GM06990 (cell line): ENCODE results near the gene RIN3.

Source experiments
- DNase-seq: peaks from one replicate; pipeline ENCODE4 v3.0.0-alpha.2; 2011; ENCODE audit not compliant: insufficient read length; ENCODE audit errors: extremely low read depth
- H3K27me3 ChIP-seq: replicated peaks from 2 replicates; pipeline ENCODE4 v1.6.0; 2011; ENCODE audit warnings: low read length; ENCODE audit not compliant: control insufficient read depth, insufficient read depth
- H3K36me3 ChIP-seq: 2 replicates; pipeline ENCODE4 v1.5.1; 2011; ENCODE audit warnings: low read length; ENCODE audit not compliant: control insufficient read depth, insufficient read depth
- H3K4me3 ChIP-seq: replicated peaks from 2 replicates; pipeline ENCODE4 v1.5.1; 2011; ENCODE audit warnings: low read depth, mild to moderate bottlenecking, control low read depth, low read length
- TF ChIP-seq, protein P1 (sequence below): IDR thresholded peaks from 2 replicates; pipeline ENCODE4 v1.5.1; 2011; ENCODE audit warnings: low read length, control low read depth, mild to moderate bottlenecking, inconsistent platforms; ENCODE audit not compliant: insufficient read depth, poor library complexity, severe bottlenecking

RIN3 gene

DNA sequence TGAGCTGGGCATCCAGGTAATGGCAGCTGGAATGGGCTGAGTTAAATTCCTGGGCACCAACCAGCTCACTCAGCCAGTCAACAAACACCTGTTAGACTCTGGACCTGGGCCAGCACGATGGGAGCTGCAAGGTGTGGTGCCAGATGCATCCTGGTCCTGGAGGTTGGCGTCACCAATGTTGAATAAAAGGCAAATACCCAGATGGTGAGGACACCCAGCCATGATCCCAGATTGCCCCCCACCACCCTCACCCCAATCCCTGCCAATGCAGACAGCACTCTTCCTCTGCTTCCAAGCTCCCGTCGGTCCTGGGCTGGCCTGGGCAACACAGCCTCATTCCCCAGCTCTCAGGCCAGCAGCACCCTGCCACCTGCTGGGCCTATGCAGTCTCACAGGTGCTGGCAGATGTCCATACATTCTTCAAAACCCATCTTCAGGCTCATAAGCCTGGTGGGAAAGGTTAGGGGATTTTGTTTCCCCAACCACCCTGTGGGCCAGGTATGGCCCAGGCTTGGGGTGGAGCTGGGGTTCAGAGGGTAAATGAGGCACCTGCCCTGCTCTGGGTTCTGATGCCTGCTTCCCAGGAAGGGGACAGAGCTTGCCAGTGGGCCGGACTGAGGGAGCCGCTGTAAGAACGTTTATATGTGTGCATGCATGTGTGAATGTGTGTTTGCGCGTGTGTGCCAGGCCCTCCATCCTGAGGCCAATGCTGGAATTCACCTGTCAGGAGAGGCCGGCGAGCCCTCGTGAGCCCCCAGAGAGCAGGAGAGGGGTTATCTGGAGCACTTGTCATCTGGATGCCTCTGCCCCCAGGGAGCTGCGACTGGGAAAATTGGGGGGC lies 176.8 kb downstream of the RIN3 start:
- Histone ChIP-seq H3K36me3 (peaks cover 3% of the 10 kb centered on the region), H3K4me3 (no peak overlapping the region), H3K27me3 (no peaks in the 10 kb centered on the region)
- no peak for DNase-seq
- TF ChIP-seq, protein P1, sequence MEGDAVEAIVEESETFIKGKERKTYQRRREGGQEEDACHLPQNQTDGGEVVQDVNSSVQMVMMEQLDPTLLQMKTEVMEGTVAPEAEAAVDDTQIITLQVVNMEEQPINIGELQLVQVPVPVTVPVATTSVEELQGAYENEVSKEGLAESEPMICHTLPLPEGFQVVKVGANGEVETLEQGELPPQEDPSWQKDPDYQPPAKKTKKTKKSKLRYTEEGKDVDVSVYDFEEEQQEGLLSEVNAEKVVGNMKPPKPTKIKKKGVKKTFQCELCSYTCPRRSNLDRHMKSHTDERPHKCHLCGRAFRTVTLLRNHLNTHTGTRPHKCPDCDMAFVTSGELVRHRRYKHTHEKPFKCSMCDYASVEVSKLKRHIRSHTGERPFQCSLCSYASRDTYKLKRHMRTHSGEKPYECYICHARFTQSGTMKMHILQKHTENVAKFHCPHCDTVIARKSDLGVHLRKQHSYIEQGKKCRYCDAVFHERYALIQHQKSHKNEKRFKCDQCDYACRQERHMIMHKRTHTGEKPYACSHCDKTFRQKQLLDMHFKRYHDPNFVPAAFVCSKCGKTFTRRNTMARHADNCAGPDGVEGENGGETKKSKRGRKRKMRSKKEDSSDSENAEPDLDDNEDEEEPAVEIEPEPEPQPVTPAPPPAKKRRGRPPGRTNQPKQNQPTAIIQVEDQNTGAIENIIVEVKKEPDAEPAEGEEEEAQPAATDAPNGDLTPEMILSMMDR = peak; percentile 69

DNA sequence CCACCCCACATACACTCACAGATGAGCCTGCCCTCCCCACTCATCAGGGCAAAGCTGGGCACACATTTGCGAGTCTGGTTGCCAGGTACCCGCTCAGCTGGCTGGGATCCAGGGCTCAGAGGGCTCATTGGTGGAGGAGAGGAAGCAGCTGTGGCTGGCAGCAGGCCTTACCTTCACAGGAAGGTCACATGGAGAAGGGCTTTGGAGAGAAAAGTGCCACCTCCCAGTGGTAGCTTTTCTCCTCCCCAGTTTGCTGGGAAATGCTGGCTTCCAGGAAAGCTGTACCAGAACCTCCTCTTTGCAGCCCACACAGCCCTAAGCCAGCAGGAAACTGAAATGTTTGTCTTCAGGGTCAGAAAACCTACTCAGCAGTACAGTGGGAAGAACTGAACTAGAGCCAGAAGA lies 179.2 kb downstream of the RIN3 start:
- no peaks in the 10 kb centered on the region for H3K27me3 ChIP-seq
- H3K4me3 ChIP-seq = no peak overlapping the region
- TF ChIP-seq, protein P1 = no peak
- H3K36me3 ChIP-seq = no peaks in the 10 kb centered on the region; the same call in none of the 2 replicates
- DNase-seq = no peak

DNA sequence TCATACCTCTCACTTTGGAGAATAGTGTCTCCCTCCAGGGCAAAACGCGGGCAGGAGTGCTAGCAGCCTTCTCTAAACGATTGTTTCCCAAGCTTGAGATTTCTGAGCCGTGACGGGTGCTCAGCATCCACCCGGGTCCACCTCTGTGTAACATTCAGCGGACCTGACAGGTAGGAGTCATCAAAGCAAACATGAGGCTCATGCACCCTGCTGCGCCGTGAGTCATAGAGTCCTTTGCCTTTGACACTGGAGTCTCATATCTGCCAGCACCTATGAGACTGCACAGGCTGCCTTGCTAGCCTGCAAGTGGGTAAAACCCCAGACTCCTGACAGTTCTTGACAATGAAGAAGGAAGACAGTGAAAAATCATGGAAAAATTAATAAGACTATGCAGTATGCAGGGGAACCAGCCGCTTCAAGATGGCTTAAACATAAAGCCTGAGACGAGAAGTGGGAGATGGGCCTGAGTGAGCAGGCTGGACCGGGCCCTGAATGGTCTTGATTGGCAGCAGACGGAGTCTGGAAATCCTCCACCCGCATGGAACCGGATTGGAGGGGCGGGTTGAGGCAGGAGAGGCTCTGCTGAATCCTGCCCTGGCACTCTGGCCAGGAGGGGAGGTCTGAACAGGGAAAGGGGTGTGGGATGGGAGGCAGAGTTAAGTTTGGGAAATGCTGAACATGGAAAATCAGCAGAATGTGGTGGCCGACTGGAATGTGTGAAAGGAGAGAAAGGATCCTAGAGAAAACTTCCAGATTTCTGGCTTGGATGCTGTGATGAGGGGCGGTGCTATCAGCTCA lies 180.6 kb downstream of the RIN3 start:
- TF ChIP-seq, protein P1 = no peak
- no peak overlapping the region for H3K4me3 ChIP-seq
- no peaks in the 10 kb centered on the region for H3K27me3 ChIP-seq
- DNase-seq = no peak
- H3K36me3 ChIP-seq = no peaks in the 10 kb centered on the region

DNA sequence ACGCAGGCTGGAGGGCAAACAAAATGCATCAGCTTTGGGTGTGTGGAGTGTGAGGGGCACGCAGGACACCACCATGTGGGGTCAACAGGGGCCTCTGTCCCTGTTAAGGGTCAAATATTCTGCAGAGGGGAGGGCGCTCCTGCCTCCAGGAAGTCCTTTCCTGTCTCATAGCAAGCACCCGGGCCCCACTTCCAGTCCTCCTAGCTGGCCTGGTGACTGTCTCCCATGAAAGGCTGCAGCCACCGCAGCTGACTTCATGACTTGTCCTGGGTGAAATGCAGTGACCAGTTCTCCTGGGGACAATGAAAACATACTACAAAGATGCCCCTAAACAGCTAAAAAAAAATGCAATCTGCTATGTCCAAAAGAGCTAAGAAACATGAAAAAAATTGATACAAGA lies 181.2 kb downstream of the RIN3 start:
- Histone ChIP-seq H3K36me3 (no peaks in the 10 kb centered on the region), H3K4me3 (no peak overlapping the region), H3K27me3 (no peaks in the 10 kb centered on the region)
- TF ChIP-seq, protein P1 = no peak
- DNase-seq = no peak

DNA sequence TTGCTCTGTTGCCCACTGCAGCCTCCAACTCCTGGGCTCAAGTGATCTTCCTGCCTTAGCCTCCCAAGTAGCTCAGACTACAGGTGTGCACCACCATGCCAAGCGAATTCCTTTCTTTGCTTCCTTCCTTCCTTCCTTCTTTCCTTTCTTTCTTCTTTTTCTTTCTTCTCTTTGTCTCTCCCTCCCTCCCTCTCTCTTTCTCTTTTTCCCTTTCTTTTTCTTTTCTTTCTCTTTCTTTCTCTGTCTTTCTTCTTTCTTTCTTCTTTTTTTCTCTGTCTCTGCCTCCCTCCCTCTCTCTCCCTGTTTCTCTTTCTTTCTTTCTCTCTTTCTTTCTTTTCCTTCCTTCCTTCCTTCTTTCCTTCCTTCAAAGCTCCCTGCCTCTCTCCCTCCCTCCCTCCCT lies 182.0 kb downstream of the RIN3 start:
- TF ChIP-seq, protein P1 = no peak
- Histone ChIP-seq H3K27me3 (no peaks in the 10 kb centered on the region), H3K36me3 (no peaks in the 10 kb centered on the region), H3K4me3 (no peak overlapping the region)
- DNase-seq = no peak
